ENCODE data around the gene ADCK1. TPM values are rescaled to one million over a fixed set of nuclear protein-coding genes. Genes with fewer than 3 reads are reported as not detected.
"Not testable (repeated sequence)": the region's sequence is repeated elsewhere in the genome, so short reads cannot be mapped to it uniquely, and the experiment has no call there.

ADCK1 gene
- polyA plus RNA-seq, 4 donors, result 5.1 to 10.2 (median 8.0) TPM

DNA sequence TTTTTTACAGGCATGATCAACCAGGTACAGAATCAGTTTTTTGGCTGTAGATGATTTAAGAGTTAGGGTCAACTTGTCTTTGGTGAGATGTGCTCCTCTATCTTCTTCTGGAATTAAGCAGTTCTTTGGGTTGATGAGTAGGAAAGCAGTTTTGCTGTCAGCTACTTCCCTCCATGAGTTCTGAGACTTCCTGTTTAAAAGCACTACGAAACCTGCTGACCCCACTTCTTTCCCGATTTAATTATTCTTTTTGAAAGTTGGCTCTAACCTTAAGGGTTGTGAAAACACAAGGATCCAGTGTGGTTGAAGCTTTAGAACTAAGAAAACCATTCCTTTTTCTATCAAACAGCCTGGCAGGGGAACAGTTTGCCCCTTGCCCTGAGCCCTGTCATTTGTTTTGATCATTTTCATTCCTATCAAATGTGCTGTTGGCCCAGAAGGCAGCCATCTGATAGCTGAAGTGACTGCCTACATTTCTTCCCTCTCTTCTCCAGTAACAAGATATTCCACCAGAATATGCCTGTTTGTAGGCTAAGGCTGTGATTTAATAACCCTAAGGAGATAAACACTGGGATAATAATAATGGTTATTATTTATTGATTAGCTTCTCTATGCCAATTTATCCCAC is 31.4 kb upstream of the ADCK1 start:
- 35 to 64% (median 59%) methylated on average over 2 of the region's 2 CpGs for WGBS, 3 donors
- not testable (repeated sequence) for H3K4me3 ChIP-seq (ENCODE audit: low read depth in 1 of 3, low read length in 3 of 3); FAIRE-seq

DNA sequence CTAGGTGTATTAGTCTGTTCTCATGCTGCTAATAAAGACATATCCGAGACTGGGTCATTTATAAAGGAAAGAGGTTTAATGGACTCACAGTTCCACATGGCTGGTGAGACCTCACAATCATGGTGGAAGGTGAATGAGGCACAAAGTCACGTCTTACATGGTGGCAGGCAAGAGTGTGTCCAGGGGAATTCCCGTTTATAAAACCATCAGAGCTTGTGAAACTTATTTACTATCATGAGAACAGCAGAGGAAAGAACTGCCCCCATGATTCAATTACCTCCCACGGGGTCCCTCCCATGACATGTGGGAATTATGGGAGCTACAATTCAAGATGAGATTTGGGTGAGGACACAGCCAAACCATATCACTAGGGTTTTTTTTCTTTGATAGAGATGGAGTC is 25.9 kb upstream of the ADCK1 start:
- H3K4me3 ChIP-seq (ENCODE audit: low read depth in 1 of 3, low read length in 3 of 3); FAIRE-seq: not testable (repeated sequence)
- WGBS, 3 donors, result 73 to 83% (median 75%) methylated on average over 4 of the region's 4 CpGs

More for the DNA sequence above, 31.4 kb upstream of the ADCK1 start:
- H3K27ac ChIP-seq (ENCODE audit: low read depth in 1 of 3, low read length in 2 of 3); H3K4me1 ChIP-seq (ENCODE audit: control insufficient read depth in 3 of 3, insufficient read depth in 2 of 3, low read depth in 1 of 3, low read length in 2 of 3); H3K27me3 ChIP-seq (ENCODE audit: control insufficient read depth in 3 of 3, insufficient read depth in 3 of 3, low read length in 3 of 3); DNase-seq; H3K9me3 ChIP-seq (ENCODE audit: control insufficient read depth in 2 of 2, insufficient read depth in 1 of 2, low read depth in 1 of 2, low read length in 1 of 2); H3K36me3 ChIP-seq (ENCODE audit: control insufficient read depth in 3 of 3, insufficient read depth in 2 of 3, low read depth in 1 of 3, low read length in 3 of 3): not testable (repeated sequence)

DNA sequence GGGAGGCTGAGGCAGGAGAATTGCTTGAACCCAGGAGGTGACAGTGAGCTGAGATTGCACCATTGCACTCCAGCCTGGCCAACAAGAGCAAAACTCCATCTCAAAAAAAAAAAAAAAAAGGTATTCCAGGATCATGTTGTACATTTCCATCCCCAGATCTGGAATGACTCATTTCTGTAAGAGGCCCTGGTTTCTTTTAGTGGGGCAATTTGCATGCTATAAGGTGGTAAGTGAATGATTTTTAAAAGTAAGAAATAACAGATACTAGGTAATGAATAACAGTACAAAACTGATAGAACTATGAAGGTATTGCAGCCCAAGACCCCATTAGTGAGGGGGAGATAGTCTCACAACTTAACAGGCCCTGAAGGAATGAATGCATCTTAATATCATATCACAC is 17.7 kb upstream of the ADCK1 start:
- no peaks in the 10 kb centered on the region for H3K9me3 ChIP-seq (ENCODE audit: control insufficient read depth in 2 of 2, insufficient read depth in 1 of 2, low read depth in 1 of 2, low read length in 1 of 2)
- H3K4me1 ChIP-seq (ENCODE audit: control insufficient read depth in 3 of 3, insufficient read depth in 2 of 3, low read depth in 1 of 3, low read length in 2 of 3), result no peaks in the 10 kb centered on the region
- H3K36me3 ChIP-seq (ENCODE audit: control insufficient read depth in 3 of 3, insufficient read depth in 2 of 3, low read depth in 1 of 3, low read length in 3 of 3), result no peaks in the 10 kb centered on the region
- H3K27me3 ChIP-seq (ENCODE audit: control insufficient read depth in 3 of 3, insufficient read depth in 3 of 3, low read length in 3 of 3), result no peaks in the 10 kb centered on the region
- FAIRE-seq (no peak), DNase-seq (no peak)
- no peak overlapping the region for H3K27ac ChIP-seq (ENCODE audit: low read depth in 1 of 3, low read length in 2 of 3)
- no peak overlapping the region for H3K4me3 ChIP-seq (ENCODE audit: low read depth in 1 of 3, low read length in 3 of 3)

More for the DNA sequence above, 25.9 kb upstream of the ADCK1 start:
- not testable (repeated sequence) for H3K9me3 ChIP-seq (ENCODE audit: control insufficient read depth in 2 of 2, insufficient read depth in 1 of 2, low read depth in 1 of 2, low read length in 1 of 2); H3K36me3 ChIP-seq (ENCODE audit: control insufficient read depth in 3 of 3, insufficient read depth in 2 of 3, low read depth in 1 of 3, low read length in 3 of 3); DNase-seq; H3K27me3 ChIP-seq (ENCODE audit: control insufficient read depth in 3 of 3, insufficient read depth in 3 of 3, low read length in 3 of 3); H3K4me1 ChIP-seq (ENCODE audit: control insufficient read depth in 3 of 3, insufficient read depth in 2 of 3, low read depth in 1 of 3, low read length in 2 of 3); H3K27ac ChIP-seq (ENCODE audit: low read depth in 1 of 3, low read length in 2 of 3)

DNA sequence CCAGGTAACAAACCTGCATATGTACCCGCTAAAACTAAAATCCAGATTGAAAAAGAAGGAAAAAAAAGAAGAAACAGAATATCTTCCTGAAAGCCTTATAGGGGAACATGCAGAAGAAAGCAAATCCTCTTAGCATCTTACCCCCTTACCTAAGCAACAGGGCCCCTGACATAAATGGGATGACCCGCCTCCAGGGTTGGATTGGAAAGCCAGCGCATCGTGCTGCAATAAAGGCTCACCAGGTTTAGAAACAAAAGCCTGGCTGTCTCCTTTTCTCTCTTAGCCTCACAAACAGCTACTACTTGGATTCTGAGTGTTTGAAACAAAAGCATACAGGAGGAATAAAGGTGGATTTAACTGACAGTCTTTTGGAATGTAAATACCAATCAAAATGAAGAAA is 13.8 kb upstream of the ADCK1 start:
- Histone ChIP-seq H3K4me3 (ENCODE audit: low read depth in 1 of 3, low read length in 3 of 3) (no peak overlapping the region), H3K27me3 (ENCODE audit: control insufficient read depth in 3 of 3, insufficient read depth in 3 of 3, low read length in 3 of 3) (peaks cover 0 to 3% (median 0%) of the 10 kb centered on the region in 3 donors), H3K4me1 (ENCODE audit: control insufficient read depth in 3 of 3, insufficient read depth in 2 of 3, low read depth in 1 of 3, low read length in 2 of 3) (no peaks in the 10 kb centered on the region), H3K36me3 (ENCODE audit: control insufficient read depth in 3 of 3, insufficient read depth in 2 of 3, low read depth in 1 of 3, low read length in 3 of 3) (no peaks in the 10 kb centered on the region), H3K27ac (ENCODE audit: low read depth in 1 of 3, low read length in 2 of 3) (no peak overlapping the region), H3K9me3 (ENCODE audit: control insufficient read depth in 2 of 2, insufficient read depth in 1 of 2, low read depth in 1 of 2, low read length in 1 of 2) (no peaks in the 10 kb centered on the region)
- WGBS, 3 donors, result 42 to 57% (median 42%) methylated on average over 4 of the region's 4 CpGs
- FAIRE-seq, result no peak
- no peak for DNase-seq

DNA sequence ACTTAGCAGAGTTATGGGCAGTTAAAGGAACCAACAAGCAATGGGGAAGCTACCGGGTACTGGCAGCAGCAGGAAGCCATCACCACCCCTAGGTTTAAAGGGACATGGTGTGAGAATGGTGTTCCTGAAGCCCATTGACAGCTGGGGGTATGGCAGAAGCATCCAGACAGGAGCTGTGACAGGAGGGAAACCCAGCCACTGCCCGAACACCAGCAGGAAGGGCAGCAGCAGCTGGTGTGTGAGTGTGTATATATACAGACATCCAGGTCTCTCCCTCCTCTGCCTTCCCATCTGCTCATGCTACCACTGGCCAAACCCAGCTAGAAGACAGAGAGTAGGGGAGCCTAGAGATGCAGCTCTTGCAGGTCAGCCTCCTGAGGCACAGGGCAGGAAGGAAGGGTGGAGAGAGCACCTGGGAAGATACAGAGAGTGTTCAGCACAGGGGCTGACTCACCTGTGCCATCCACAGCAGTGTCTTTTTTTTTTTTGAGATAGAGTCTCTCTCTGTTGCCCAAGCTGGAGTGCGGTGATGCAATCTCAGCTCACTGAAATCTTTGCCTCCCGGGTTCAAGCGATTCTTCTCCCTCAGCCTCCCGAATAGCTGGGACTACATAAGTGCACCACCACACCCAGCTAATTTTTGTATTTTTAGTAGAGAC is 9.2 kb upstream of the ADCK1 start:
- 78 to 87% (median 82%) methylated on average over 5 to 6 of the region's 6 CpGs for WGBS, 3 donors
- no peak for FAIRE-seq
- Histone ChIP-seq H3K27me3 (ENCODE audit: control insufficient read depth in 3 of 3, insufficient read depth in 3 of 3, low read length in 3 of 3) (peaks cover 0 to 3% (median 0%) of the 10 kb centered on the region in 3 donors), H3K4me3 (ENCODE audit: low read depth in 1 of 3, low read length in 3 of 3) (no peak overlapping the region), H3K9me3 (ENCODE audit: control insufficient read depth in 2 of 2, insufficient read depth in 1 of 2, low read depth in 1 of 2, low read length in 1 of 2) (no peaks in the 10 kb centered on the region), H3K4me1 (ENCODE audit: control insufficient read depth in 3 of 3, insufficient read depth in 2 of 3, low read depth in 1 of 3, low read length in 2 of 3) (no peaks in the 10 kb centered on the region), H3K27ac (ENCODE audit: low read depth in 1 of 3, low read length in 2 of 3) (no peak overlapping the region), H3K36me3 (ENCODE audit: control insufficient read depth in 3 of 3, insufficient read depth in 2 of 3, low read depth in 1 of 3, low read length in 3 of 3) (no peaks in the 10 kb centered on the region)
- peak in 1 of 2 donors; percentile 5 for DNase-seq

DNA sequence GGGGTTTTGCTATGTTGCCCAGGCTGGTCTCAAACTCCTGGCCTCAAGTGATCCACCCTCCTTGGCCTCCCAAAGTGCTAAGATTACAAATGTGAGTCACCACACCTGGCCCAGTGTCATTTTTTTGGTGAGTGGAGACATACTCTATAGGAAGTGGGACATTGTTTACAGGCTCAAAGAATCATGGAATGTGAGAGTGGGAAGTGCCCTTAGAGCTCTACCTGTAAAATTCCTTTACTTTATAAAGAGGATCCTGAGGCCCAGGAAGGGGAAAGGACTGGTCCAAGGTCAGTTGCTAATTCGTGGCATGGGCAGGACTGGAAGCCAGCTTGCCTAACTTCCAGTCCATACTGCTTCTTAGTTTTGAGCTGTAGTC is 8.7 kb upstream of the ADCK1 start:
- Histone ChIP-seq H3K36me3 (ENCODE audit: control insufficient read depth in 3 of 3, insufficient read depth in 2 of 3, low read depth in 1 of 3, low read length in 3 of 3) (no peaks in the 10 kb centered on the region), H3K27ac (ENCODE audit: low read depth in 1 of 3, low read length in 2 of 3) (no peak overlapping the region), H3K4me3 (ENCODE audit: low read depth in 1 of 3, low read length in 3 of 3) (no peak overlapping the region), H3K9me3 (ENCODE audit: control insufficient read depth in 2 of 2, insufficient read depth in 1 of 2, low read depth in 1 of 2, low read length in 1 of 2) (no peaks in the 10 kb centered on the region), H3K4me1 (ENCODE audit: control insufficient read depth in 3 of 3, insufficient read depth in 2 of 3, low read depth in 1 of 3, low read length in 2 of 3) (no peaks in the 10 kb centered on the region), H3K27me3 (ENCODE audit: control insufficient read depth in 3 of 3, insufficient read depth in 3 of 3, low read length in 3 of 3) (peaks cover 0 to 3% (median 0%) of the 10 kb centered on the region in 3 donors)
- 11 to 29% (median 16%) methylated on average over 1 of the region's 1 CpG for WGBS, 3 donors
- peak in 1 of 2 donors; percentile 28 for DNase-seq
- no peak for FAIRE-seq

DNA sequence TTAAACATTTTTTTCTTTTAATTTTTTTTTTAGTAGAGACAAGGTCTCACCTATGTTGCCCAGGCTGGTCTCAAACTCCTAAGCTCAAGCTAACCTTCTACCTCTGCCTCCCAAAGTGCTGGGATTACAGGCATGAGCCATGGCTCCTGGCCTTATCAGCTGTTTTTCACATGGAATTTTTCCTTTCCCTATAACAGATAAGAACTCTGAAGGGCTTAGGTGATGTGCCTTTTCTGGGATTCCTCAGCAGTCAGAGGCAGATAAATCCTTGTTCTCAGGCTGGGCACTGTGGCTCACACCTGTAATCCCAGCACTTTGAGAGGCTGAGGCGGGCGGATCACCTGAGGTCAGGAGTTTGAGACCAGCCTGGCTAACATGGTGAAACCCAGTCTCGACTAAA is 6.7 kb upstream of the ADCK1 start:
- FAIRE-seq; DNase-seq; H3K4me1 ChIP-seq (ENCODE audit: control insufficient read depth in 3 of 3, insufficient read depth in 2 of 3, low read depth in 1 of 3, low read length in 2 of 3); H3K27ac ChIP-seq (ENCODE audit: low read depth in 1 of 3, low read length in 2 of 3); H3K27me3 ChIP-seq (ENCODE audit: control insufficient read depth in 3 of 3, insufficient read depth in 3 of 3, low read length in 3 of 3); H3K9me3 ChIP-seq (ENCODE audit: control insufficient read depth in 2 of 2, insufficient read depth in 1 of 2, low read depth in 1 of 2, low read length in 1 of 2); H3K36me3 ChIP-seq (ENCODE audit: control insufficient read depth in 3 of 3, insufficient read depth in 2 of 3, low read depth in 1 of 3, low read length in 3 of 3); H3K4me3 ChIP-seq (ENCODE audit: low read depth in 1 of 3, low read length in 3 of 3): not testable (repeated sequence)
- 75 to 87% (median 79%) methylated on average over 3 of the region's 3 CpGs for WGBS, 3 donors

DNA sequence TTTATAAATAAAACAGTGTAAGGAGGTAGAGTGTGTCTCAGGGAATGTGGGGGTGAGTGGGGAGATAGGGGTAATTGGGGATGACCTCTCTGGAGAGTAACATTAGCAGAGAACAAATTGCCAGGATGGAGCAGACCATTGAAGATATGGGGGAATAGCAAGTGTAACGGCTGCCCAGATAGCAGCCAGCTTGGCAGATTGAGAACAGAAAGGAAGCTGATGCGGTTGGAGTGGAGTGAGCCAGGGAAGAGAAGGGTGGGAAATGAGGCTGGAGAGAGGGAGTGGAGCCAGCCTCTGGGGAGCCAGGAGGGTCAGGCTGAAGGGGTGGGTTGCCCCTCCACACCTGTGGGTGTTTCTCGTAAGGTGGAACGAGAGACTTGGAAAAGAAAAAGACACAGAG is 5.6 kb upstream of the ADCK1 start:
- no peak for FAIRE-seq
- H3K27ac ChIP-seq (ENCODE audit: low read depth in 1 of 3, low read length in 2 of 3), result no peak overlapping the region
- H3K4me1 ChIP-seq (ENCODE audit: control insufficient read depth in 3 of 3, insufficient read depth in 2 of 3, low read depth in 1 of 3, low read length in 2 of 3), result no peaks in the 10 kb centered on the region
- H3K27me3 ChIP-seq (ENCODE audit: control insufficient read depth in 3 of 3, insufficient read depth in 3 of 3, low read length in 3 of 3), result no peaks in the 10 kb centered on the region
- H3K36me3 ChIP-seq (ENCODE audit: control insufficient read depth in 3 of 3, insufficient read depth in 2 of 3, low read depth in 1 of 3, low read length in 3 of 3), result no peaks in the 10 kb centered on the region
- H3K9me3 ChIP-seq (ENCODE audit: control insufficient read depth in 2 of 2, insufficient read depth in 1 of 2, low read depth in 1 of 2, low read length in 1 of 2), result no peaks in the 10 kb centered on the region
- no peak overlapping the region for H3K4me3 ChIP-seq (ENCODE audit: low read depth in 1 of 3, low read length in 3 of 3)
- 67 to 74% (median 69%) methylated on average over 4 of the region's 4 CpGs for WGBS, 3 donors
- DNase-seq, result no peak

DNA sequence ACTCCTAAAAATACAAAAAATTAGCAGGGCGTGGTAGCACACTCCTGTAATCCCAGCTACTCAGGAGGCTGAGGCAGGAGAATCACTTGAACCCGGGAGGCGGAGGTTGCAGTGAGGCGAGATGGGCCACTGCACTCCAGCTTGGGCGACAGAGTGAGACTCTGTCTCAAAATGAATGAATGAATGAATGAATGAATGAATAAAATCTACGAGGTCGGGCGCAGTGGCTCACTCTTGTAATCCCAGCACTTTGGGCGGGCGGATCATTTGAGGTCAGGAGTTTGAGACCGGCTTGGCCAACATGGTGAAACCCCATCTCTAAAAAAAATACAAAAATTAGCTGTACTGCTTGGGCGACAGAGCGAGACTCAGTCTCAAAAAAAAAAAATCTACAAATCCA is 453 bp upstream of the ADCK1 start:
- 63 to 69% (median 64%) methylated on average over 13 of the region's 13 CpGs for WGBS, 3 donors
- H3K4me1 ChIP-seq (ENCODE audit: control insufficient read depth in 3 of 3, insufficient read depth in 2 of 3, low read depth in 1 of 3, low read length in 2 of 3); H3K27ac ChIP-seq (ENCODE audit: low read depth in 1 of 3, low read length in 2 of 3); H3K27me3 ChIP-seq (ENCODE audit: control insufficient read depth in 3 of 3, insufficient read depth in 3 of 3, low read length in 3 of 3); H3K36me3 ChIP-seq (ENCODE audit: control insufficient read depth in 3 of 3, insufficient read depth in 2 of 3, low read depth in 1 of 3, low read length in 3 of 3); H3K9me3 ChIP-seq (ENCODE audit: control insufficient read depth in 2 of 2, insufficient read depth in 1 of 2, low read depth in 1 of 2, low read length in 1 of 2); DNase-seq; FAIRE-seq: not testable (repeated sequence)
- peak overlapping the region in 2 of 3 donors; percentile 68 to 81 for H3K4me3 ChIP-seq (ENCODE audit: low read depth in 1 of 3, low read length in 3 of 3)

Data from small intestine (tissue), 7 donors.